ENCODE results near the gene TM4SF18.

TM4SF18 gene

GRCh38 chr3:149369991-149370866, 36.8 kb upstream of the TM4SF18 start:
- DNase-seq (ENCODE audit: extremely low read depth, insufficient read length): no peak
- no peak overlapping the region for H3K4me3 ChIP-seq (replicated peaks; ENCODE audit: low read depth, low read length)

GRCh38 chr3:149368674-149369497, 35.5 kb upstream of the TM4SF18 start:
- TF ChIP-seq CTCF (IDR thresholded peaks at IDR 0.05; ENCODE audit: insufficient read depth, low read length, poor library complexity, severe bottlenecking): no peak
- Histone ChIP-seq H3K36me3 (ENCODE audit: control insufficient read depth, insufficient read depth, low read length) (no peaks in the 10 kb centered on the region), H3K4me3 (replicated peaks; ENCODE audit: low read depth, low read length) (no peak overlapping the region), H3K27me3 (replicated peaks; ENCODE audit: control insufficient read depth, insufficient read depth, low read length) (no peaks in the 10 kb centered on the region)
- no peak for DNase-seq (ENCODE audit: extremely low read depth, insufficient read length)

More at GRCh38 chr3:149369991-149370866, 36.8 kb upstream of the TM4SF18 start:
- no peaks in the 10 kb centered on the region for H3K36me3 ChIP-seq (ENCODE audit: control insufficient read depth, insufficient read depth, low read length)
- no peaks in the 10 kb centered on the region for H3K27me3 ChIP-seq (replicated peaks; ENCODE audit: control insufficient read depth, insufficient read depth, low read length)
- no peak for TF ChIP-seq CTCF (IDR thresholded peaks at IDR 0.05; ENCODE audit: insufficient read depth, low read length, poor library complexity, severe bottlenecking)

- no peak for DNase-seq (ENCODE audit: extremely low read depth, insufficient read length)
- Histone ChIP-seq H3K27me3 (replicated peaks; ENCODE audit: control insufficient read depth, insufficient read depth, low read length) (no peaks in the 10 kb centered on the region), H3K36me3 (ENCODE audit: control insufficient read depth, insufficient read depth, low read length) (no peaks in the 10 kb centered on the region), H3K4me3 (replicated peaks; ENCODE audit: low read depth, low read length) (no peak overlapping the region)
- TF ChIP-seq CTCF (IDR thresholded peaks at IDR 0.05; ENCODE audit: insufficient read depth, low read length, poor library complexity, severe bottlenecking): no peak
Observed at GRCh38 chr3:149368201-149368673, 34.8 kb upstream of the TM4SF18 start.

GRCh38 chr3:149366941-149367840, 33.8 kb upstream of the TM4SF18 start:
- H3K4me3 ChIP-seq (replicated peaks; ENCODE audit: low read depth, low read length): no peak overlapping the region

More at GRCh38 chr3:149366941-149367840, 33.8 kb upstream of the TM4SF18 start:
- DNase-seq (ENCODE audit: extremely low read depth, insufficient read length): no peak
- Histone ChIP-seq H3K36me3 (ENCODE audit: control insufficient read depth, insufficient read depth, low read length) (no peaks in the 10 kb centered on the region), H3K27me3 (replicated peaks; ENCODE audit: control insufficient read depth, insufficient read depth, low read length) (no peaks in the 10 kb centered on the region)
- no peak for TF ChIP-seq CTCF (IDR thresholded peaks at IDR 0.05; ENCODE audit: insufficient read depth, low read length, poor library complexity, severe bottlenecking)

Data from GM06990 (cell line).